IMR-90 (cell line): ENCODE data around the gene NFIA. TPM values are rescaled to one million over a fixed set of nuclear protein-coding genes. Genes with fewer than 3 reads are reported as not detected.

Experiments
- ATAC-seq: fragments of 200-7000 bp; cut with Tn5 transposase; 2 replicates; pipeline ENCODE4 v1.9.1; 2020; ENCODE audit warnings: low read depth, mild to moderate bottlenecking, moderate library complexity
- BruUV-seq: library from RNA; stranded (reverse); fragments of 400-500 nt; replicated peaks from 2 replicates; lab custom pipeline; 2021; lab: Mats Ljungman, UMichigan
- CTCF ChIA-PET: fragments of 300-600 bp; formaldehyde crosslinking; extraction: SDS; loops from one replicate; lab custom pipeline; 2021; ENCODE audit warnings: antibody characterized with exemption; lab: Yijun Ruan, JAX
- POLR2A ChIA-PET: fragments of 300-600 bp; sonication (Branson Sonifier 250); formaldehyde crosslinking; loops from one replicate; lab custom pipeline; 2022; ENCODE audit warnings: antibody characterized with exemption; ENCODE audit not compliant: unreplicated experiment; lab: Charles Lee
- DNase-seq: peaks from one replicate; pipeline ENCODE4 v3.0.0; 2013
- H2AFZ ChIP-seq: replicated peaks from 2 replicates; pipeline ENCODE3; 2013; ENCODE audit warnings: low read length, mild to moderate bottlenecking; ENCODE audit not compliant: poor library complexity
- H2AK5ac ChIP-seq: 2 replicates; pipeline ENCODE4 v1.6.1; 2013; ENCODE audit warnings: low read depth, low read length, inconsistent platforms
- H2AK9ac ChIP-seq: replicated peaks from 2 replicates; pipeline ENCODE3; 2013; ENCODE audit warnings: mild to moderate bottlenecking, low read depth, low read length, moderate library complexity; ENCODE audit not compliant: poor library complexity
- H2BK120ac ChIP-seq: 2 replicates; pipeline ENCODE4 v1.6.1; 2013; ENCODE audit warnings: low read depth, low read length, inconsistent platforms
- H2BK15ac ChIP-seq: 3 replicates; pipeline ENCODE4 v1.6.1; 2013; ENCODE audit warnings: low read depth, low read length, inconsistent platforms
- H2BK20ac ChIP-seq: 2 replicates; pipeline ENCODE4 v1.6.1; 2013; ENCODE audit warnings: low read depth, mild to moderate bottlenecking, inconsistent platforms, low read length, moderate library complexity
- H2BK5ac ChIP-seq: 2 replicates; pipeline ENCODE4 v1.6.1; 2013; ENCODE audit warnings: mild to moderate bottlenecking, low read depth, low read length, inconsistent platforms; ENCODE audit not compliant: poor library complexity, severe bottlenecking
- H3K14ac ChIP-seq: replicated peaks from 2 replicates; pipeline ENCODE4 v1.6.1; 2013; ENCODE audit warnings: low read depth, low read length, inconsistent platforms
- H3K18ac ChIP-seq: 2 replicates; pipeline ENCODE4 v1.6.1; 2013; ENCODE audit warnings: low read depth, low read length, control low read depth
- H3K23ac ChIP-seq: 2 replicates; pipeline ENCODE4 v1.6.1; 2013; ENCODE audit warnings: low read depth, low read length, inconsistent platforms
- H3K27ac ChIP-seq: 2 replicates; pipeline ENCODE4 v1.5.1; 2013; ENCODE audit warnings: mild to moderate bottlenecking, control low read depth, low read length; ENCODE audit not compliant: insufficient read depth
- H3K27me3 ChIP-seq: 2 replicates; pipeline ENCODE4 v1.6.1; 2013; ENCODE audit warnings: low read length; ENCODE audit not compliant: control insufficient read depth, insufficient read depth
- H3K36me3 ChIP-seq: 2 replicates; pipeline ENCODE4 v1.6.1; 2013; ENCODE audit warnings: low read length, mixed read lengths; ENCODE audit not compliant: control insufficient read depth, insufficient read depth
- H3K4ac ChIP-seq: 2 replicates; pipeline ENCODE4 v1.6.1; 2013; ENCODE audit warnings: low read depth, low read length, inconsistent platforms
- H3K4me1 ChIP-seq: 2 replicates; pipeline ENCODE4 v1.6.1; 2013; ENCODE audit warnings: low read length, mixed read lengths; ENCODE audit not compliant: control insufficient read depth, insufficient read depth
- H3K4me2 ChIP-seq: 2 replicates; pipeline ENCODE4 v1.6.1; 2013; ENCODE audit warnings: low read depth, mild to moderate bottlenecking, control low read depth, low read length, moderate library complexity
- H3K4me3 ChIP-seq: 2 replicates; pipeline ENCODE4 v1.5.1; 2013; ENCODE audit warnings: low read depth, mild to moderate bottlenecking, control low read depth, low read length, moderate library complexity; ENCODE audit not compliant: insufficient read depth
- H3K56ac ChIP-seq: 2 replicates; pipeline ENCODE4 v1.6.1; 2013; ENCODE audit warnings: low read length, inconsistent platforms; ENCODE audit not compliant: insufficient read depth; ENCODE audit errors: extremely low read depth
- H3K79me1 ChIP-seq, 2 experiments: 2 replicates each; pipeline ENCODE4 v1.6.1; 2013; ENCODE audit warnings: low read length in 2 of 2, inconsistent platforms in 1 of 2, low read depth in 1 of 2
- H3K9ac ChIP-seq: 2 replicates; pipeline ENCODE4 v1.6.1; 2013; ENCODE audit warnings: low read depth, low read length, control low read depth
- H3K9me1 ChIP-seq: 2 replicates; pipeline ENCODE4 v1.6.1; 2013; ENCODE audit warnings: low read length, inconsistent platforms; ENCODE audit not compliant: insufficient read depth
- H3K9me3 ChIP-seq: 2 replicates; pipeline ENCODE4 v1.6.1; 2013; ENCODE audit warnings: low read length; ENCODE audit not compliant: control insufficient read depth, insufficient read depth
- H4K20me1 ChIP-seq: 2 replicates; pipeline ENCODE4 v1.6.1; 2013; ENCODE audit warnings: low read length, inconsistent platforms; ENCODE audit not compliant: insufficient read depth
- H4K5ac ChIP-seq: 2 replicates; pipeline ENCODE4 v1.6.1; 2013; ENCODE audit warnings: mild to moderate bottlenecking, low read depth, low read length, control low read depth
- H4K8ac ChIP-seq, 2 experiments: 2 replicates each; pipeline ENCODE4 v1.6.1; 2013; ENCODE audit warnings: low read depth in 2 of 2, low read length in 2 of 2, control low read depth in 1 of 2, inconsistent platforms in 1 of 2
- H4K91ac ChIP-seq: 2 replicates; pipeline ENCODE4 v1.6.1; 2013; ENCODE audit warnings: low read depth, low read length, inconsistent platforms; ENCODE audit not compliant: insufficient read depth
- BHLHE40 ChIP-seq: fragments of 150-350 bp; IDR thresholded peaks from 2 replicates; pipeline ENCODE4 v1.6.1; 2016; ENCODE audit warnings: mild to moderate bottlenecking, low read depth, low read length
- CEBPB ChIP-seq: IDR thresholded peaks from 2 replicates; pipeline ENCODE4 v1.6.1; 2012; ENCODE audit warnings: low read depth, low read length, improper control_type of control experiment
- CHD1 ChIP-seq: IDR thresholded peaks from 2 replicates; pipeline ENCODE4 v1.6.1; 2012; ENCODE audit warnings: low read depth, low read length, improper control_type of control experiment
- CTCF ChIP-seq: conservative IDR thresholded peaks from 2 replicates; pipeline ENCODE4 v1.5.1; 2012; ENCODE audit warnings: mild to moderate bottlenecking, low read depth, low read length, improper control_type of control experiment
- ELK1 ChIP-seq: fragments of 150-350 bp; IDR thresholded peaks from 2 replicates; pipeline ENCODE4 v1.6.1; 2016; ENCODE audit warnings: low read depth, mild to moderate bottlenecking, low read length, moderate library complexity, borderline replicate concordance
- FOS ChIP-seq: fragments of 150-350 bp; IDR thresholded peaks from 2 replicates; pipeline ENCODE4 v1.6.1; 2016; ENCODE audit warnings: low read depth, low read length
- MAFK ChIP-seq: IDR thresholded peaks from 2 replicates; pipeline ENCODE4 v1.6.1; 2012; ENCODE audit warnings: low read depth, low read length, improper control_type of control experiment
- MAZ ChIP-seq: IDR thresholded peaks from 2 replicates; pipeline ENCODE4 v1.6.1; 2012; ENCODE audit warnings: low read depth, mild to moderate bottlenecking, low read length, improper control_type of control experiment, moderate library complexity, borderline replicate concordance
- MXI1 ChIP-seq: IDR thresholded peaks from 2 replicates; pipeline ENCODE4 v1.6.1; 2012; ENCODE audit warnings: low read depth, mild to moderate bottlenecking, low read length, moderate library complexity, borderline replicate concordance
- NFE2L2 ChIP-seq: fragments of 150-350 bp; IDR thresholded peaks from 2 replicates; pipeline ENCODE4 v1.6.1; 2016; ENCODE audit warnings: low read depth, mild to moderate bottlenecking, low read length
- POLR2A ChIP-seq: IDR thresholded peaks from 2 replicates; pipeline ENCODE4 v1.6.1; 2012; ENCODE audit warnings: mild to moderate bottlenecking, low read depth, low read length
- RAD21 ChIP-seq: IDR thresholded peaks from 2 replicates; pipeline ENCODE4 v1.6.1; 2012; ENCODE audit warnings: low read length, improper control_type of control experiment
- RCOR1 ChIP-seq: IDR thresholded peaks from 2 replicates; pipeline ENCODE4 v1.6.1; 2012; ENCODE audit warnings: mild to moderate bottlenecking, low read length, improper control_type of control experiment; ENCODE audit not compliant: insufficient replicate concordance
- RFX5 ChIP-seq: IDR thresholded peaks from 2 replicates; pipeline ENCODE4 v1.8.0; 2012; ENCODE audit warnings: low read depth, mild to moderate bottlenecking, low read length, moderate library complexity
- SMC3 ChIP-seq: fragments of 150-350 bp; IDR thresholded peaks from 2 replicates; pipeline ENCODE4 v1.6.1; 2016; ENCODE audit warnings: low read depth, mild to moderate bottlenecking, antibody characterized with exemption, low read length, moderate library complexity
- USF2 ChIP-seq: fragments of 150-350 bp; IDR thresholded peaks from 2 replicates; pipeline ENCODE4 v1.6.1; 2017; ENCODE audit warnings: mild to moderate bottlenecking, antibody characterized with exemption, low read length, low read depth
- WGBS, 2 experiments: methylation state at CpG; one replicate each; pipeline versions ENCODE4 v1.1.5 to v1.1.7; 2013; ENCODE audit warnings: missing lambda C conversion rate in 2 of 2; ENCODE audit not compliant: insufficient read length in 1 of 2; ENCODE audit errors: extremely low coverage in 2 of 2; 5-methylcytosine and 5-hydroxymethylcytosine counted together
- dilution Hi-C: fragments of 300-500 bp; cut with HindIII; formaldehyde crosslinking; loops from one replicate; pipeline ENCODE4 v1.14.3; 2018; ENCODE audit warnings: low sequenced_read_pairs; ENCODE audit not compliant: unreplicated experiment
- in situ Hi-C: fragments of 300-500 bp; cut with MboI; formaldehyde crosslinking; loops from 3 replicates; pipeline ENCODE4 v1.14.3; 2019; ENCODE audit warnings: low sequenced_read_pairs, inconsistent platforms, mixed read lengths
- intact Hi-C: fragments of 100-400 bp; cut with micrococcal nuclease; formaldehyde crosslinking; loops from 2 replicates; pipeline ENCODE4 v1.10.0; 2022
- polyA plus RNA-seq, 3 experiments: library from polyadenylated mRNA; depleted of rRNA; stranded (reverse); fragments of >200 nt; gene quantifications; 2 replicates each; pipeline ENCODE4 v1.2.3, GENCODE V29; 2012; ENCODE audit warnings: low replicate concordance in 1 of 3
- total RNA-seq: library from RNA; depleted of rRNA; stranded (reverse); fragments of >200 nt; gene quantifications from 2 replicates; pipeline ENCODE4 v1.2.3, GENCODE V29; 2012

Gene NFIA
- total and polyA plus RNA-seq, 2 of the 4 experiments (the other 2 are of a cell fraction), result 1.6 to 2.2 TPM

- TF ChIP-seq FOS (no peak), CTCF (no peak), RAD21 (no peak), CHD1 (no peak), RFX5 (no peak), NFE2L2 (no peak), MXI1 (no peak), ELK1 (no peak), SMC3 (no peak), BHLHE40 (no peak), MAZ (no peak), USF2 (no peak), RCOR1 (no peak), CEBPB (no peak), MAFK (no peak), POLR2A (no peak)
- WGBS, 2 experiments, result no CpG with 5 or more reads among the region's 7 CpGs
- H3K14ac ChIP-seq, result no peak overlapping the region
- peaks cover 2% of the 10 kb centered on the region; the same call in 1 of the 2 replicates for H3K4me1 ChIP-seq
- ATAC-seq (no peak), DNase-seq (no peak)
- H2BK120ac ChIP-seq, result no peak overlapping the region
- no TSS peak for BruUV-seq
- in situ Hi-C loops, result loop anchor here (5.0 kb wide), 1 partner anchor 406 kb away; no protein-coding TSS in a partner anchor
- H3K9me1 ChIP-seq, result no peaks in the 10 kb centered on the region
- no peak overlapping the region for H4K8ac ChIP-seq
- no peak overlapping the region for H3K18ac ChIP-seq
- H3K4me2 ChIP-seq, result no peak overlapping the region
- H2AK5ac ChIP-seq, result no peak overlapping the region
- no peak overlapping the region for H2BK5ac ChIP-seq
- H2AK9ac ChIP-seq, result no peak overlapping the region
- dilution Hi-C loops, result no loop called here
- no peak overlapping the region for H3K27ac ChIP-seq
- H4K5ac ChIP-seq, result no peak overlapping the region
- no peak overlapping the region for H2AFZ ChIP-seq
- no peak overlapping the region for H3K23ac ChIP-seq
- POLR2A ChIA-PET, result no interaction called here
- no peak overlapping the region for H2BK20ac ChIP-seq
- no peak overlapping the region for H3K4me3 ChIP-seq
- no peaks in the 10 kb centered on the region for H4K20me1 ChIP-seq
- intact Hi-C loops, result no loop called here
- no peak overlapping the region for H3K9ac ChIP-seq
- no peak overlapping the region for H4K91ac ChIP-seq
- no peaks in the 10 kb centered on the region for H3K36me3 ChIP-seq
- no peak overlapping the region for H3K4ac ChIP-seq
- H2BK15ac ChIP-seq, result no peak overlapping the region
- CTCF ChIA-PET, result no interaction called here
- no peaks in the 10 kb centered on the region for H3K9me3 ChIP-seq
- no peaks in the 10 kb centered on the region; the same call in 1 of the 2 replicates for H3K27me3 ChIP-seq
- no peak overlapping the region for H3K56ac ChIP-seq
- H3K79me1 ChIP-seq, result no peaks in the 10 kb centered on the region
These were observed 365.6 kb downstream of the NFIA start for GRCh38 chr1:61447968-61448430.
